Measurements from ENCODE around the gene AVL9.
"Not testable (repeated sequence)": the region's sequence is repeated elsewhere in the genome, so short reads cannot be mapped to it uniquely, and the experiment has no call there.

The AVL9 gene

DNA sequence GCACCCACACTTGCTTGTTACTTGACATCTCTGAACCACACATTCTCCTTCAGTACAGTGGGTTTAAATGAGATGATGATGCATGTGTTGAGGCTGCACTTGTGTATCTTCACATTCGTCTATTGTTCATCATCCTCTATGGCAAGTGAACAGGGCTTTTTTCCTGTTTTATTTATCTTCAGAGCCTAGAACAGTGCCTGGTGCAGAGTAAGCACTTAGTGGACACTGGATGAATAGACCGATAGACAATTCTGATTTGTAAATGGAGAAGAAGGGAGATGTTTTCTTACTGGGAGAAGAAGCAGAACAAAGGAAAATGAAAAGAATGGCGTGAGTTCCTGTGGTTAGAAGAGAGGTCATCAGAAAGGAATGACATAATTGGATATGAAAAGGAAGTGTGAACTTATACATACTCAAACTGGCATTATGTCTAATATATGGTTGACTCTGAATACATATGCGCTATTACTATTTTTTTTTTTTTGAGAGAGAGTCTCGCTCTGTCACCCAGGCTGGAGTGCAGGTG lies 99.7 kb downstream of the AVL9 start:
- Histone ChIP-seq H3K36me3 (replicated peaks) (no peaks in the 10 kb centered on the region), H3K4me3 (no peak overlapping the region), H3K4me1 (no peaks in the 10 kb centered on the region), H3K27me3 (ENCODE audit: low read depth) (no peaks in the 10 kb centered on the region), H3K9me3 (no peaks in the 10 kb centered on the region)
- in situ Hi-C loops (cut with MboI; ENCODE audit: low sequenced_read_pairs), result no loop called here
- DNase-seq (ENCODE audit: low spot score in 2 of 2), result no peak

DNA sequence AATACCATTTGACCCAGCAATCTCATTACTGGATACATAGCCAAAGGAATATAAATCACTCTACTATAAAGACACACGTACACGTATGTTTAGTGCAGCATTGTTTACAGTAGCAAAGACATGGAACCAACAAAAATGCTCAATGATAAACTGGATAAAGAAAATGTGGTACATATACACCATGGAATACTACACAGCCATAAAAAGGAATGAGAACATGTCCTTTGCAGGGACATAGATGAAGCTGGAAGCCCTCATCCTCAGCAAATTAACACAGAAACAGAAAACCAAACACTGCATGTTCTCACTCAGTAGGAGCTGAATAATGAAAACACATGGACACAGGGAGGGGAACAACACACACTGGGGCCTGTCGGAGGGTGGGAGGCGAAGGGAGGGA lies 105.9 kb downstream of the AVL9 start:
- in situ Hi-C loops (cut with MboI; ENCODE audit: low sequenced_read_pairs); H3K9me3 ChIP-seq; H3K27me3 ChIP-seq (ENCODE audit: low read depth); H3K4me1 ChIP-seq; H3K4me3 ChIP-seq; DNase-seq (ENCODE audit: low spot score in 2 of 2); H3K36me3 ChIP-seq (replicated peaks): not testable (repeated sequence)

DNA sequence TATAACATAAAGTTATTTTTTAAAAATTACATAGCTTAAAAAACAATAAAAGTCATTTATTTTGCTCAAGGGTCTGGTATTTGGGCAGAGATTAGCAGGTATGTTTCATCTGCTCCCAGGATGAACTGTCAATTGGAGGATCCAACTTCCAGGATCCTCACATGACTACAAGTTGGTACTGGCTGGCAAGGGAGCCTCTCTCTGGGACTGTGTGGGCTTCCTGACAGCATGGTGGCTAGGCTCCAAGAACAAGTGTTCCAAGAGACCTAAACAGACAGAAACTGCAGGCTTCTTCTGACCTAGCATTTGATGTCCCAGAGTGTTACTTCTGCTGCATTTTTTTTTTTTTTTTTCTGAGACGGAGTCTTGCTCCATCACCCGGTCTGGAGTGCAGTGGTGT lies 107.2 kb downstream of the AVL9 start:
- Histone ChIP-seq H3K4me3 (no peak overlapping the region), H3K27me3 (ENCODE audit: low read depth) (no peaks in the 10 kb centered on the region), H3K4me1 (no peaks in the 10 kb centered on the region), H3K36me3 (replicated peaks) (no peaks in the 10 kb centered on the region), H3K9me3 (no peaks in the 10 kb centered on the region; the same call in 1 of the 2 replicates)
- in situ Hi-C loops (cut with MboI; ENCODE audit: low sequenced_read_pairs), result no loop called here
- no peak for DNase-seq (ENCODE audit: low spot score in 2 of 2)

DNA sequence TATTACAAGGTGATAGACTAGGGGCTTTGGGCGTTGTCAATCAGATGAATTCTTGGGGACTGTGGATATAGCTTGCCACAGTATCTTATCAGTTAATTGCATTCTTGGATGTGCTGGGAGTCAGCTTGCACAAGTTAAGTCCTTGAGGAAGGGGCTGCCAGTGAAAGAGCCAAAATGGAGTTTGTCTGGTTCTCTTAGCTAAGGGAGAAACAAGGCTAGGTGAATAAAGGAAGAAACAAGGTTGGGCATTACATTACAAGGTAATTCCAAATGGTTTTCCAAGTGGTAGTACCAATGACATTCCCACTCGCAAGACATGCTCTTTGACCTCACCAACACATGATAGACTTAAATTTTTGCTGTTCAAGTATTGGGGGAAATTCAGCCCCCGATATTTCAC lies 108.2 kb downstream of the AVL9 start:
- H3K9me3 ChIP-seq; in situ Hi-C loops (cut with MboI; ENCODE audit: low sequenced_read_pairs); H3K4me3 ChIP-seq; H3K4me1 ChIP-seq; H3K27me3 ChIP-seq (ENCODE audit: low read depth); DNase-seq (ENCODE audit: low spot score in 2 of 2); H3K36me3 ChIP-seq (replicated peaks): not testable (repeated sequence)

DNA sequence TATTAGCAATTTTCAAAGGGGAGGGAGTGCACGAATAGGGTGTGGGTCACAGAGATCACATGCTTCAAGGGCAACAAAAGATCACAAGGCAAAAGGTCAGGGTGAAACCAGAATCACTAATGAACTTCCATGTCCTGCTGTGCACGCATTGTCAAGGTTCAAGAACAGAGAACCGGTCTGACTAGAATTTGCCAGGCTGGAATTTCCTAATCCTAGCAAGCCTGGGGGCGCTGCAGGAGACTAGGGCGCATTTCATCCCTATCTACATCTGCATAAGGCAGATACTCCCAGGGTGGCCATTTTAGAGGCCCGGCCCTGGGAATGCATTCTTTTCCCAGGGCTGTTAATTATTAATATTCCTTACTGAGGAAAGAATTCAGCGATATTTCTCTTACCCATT lies 108.8 kb downstream of the AVL9 start:
- in situ Hi-C loops (cut with MboI; ENCODE audit: low sequenced_read_pairs), result not testable (repeated sequence)

DNA sequence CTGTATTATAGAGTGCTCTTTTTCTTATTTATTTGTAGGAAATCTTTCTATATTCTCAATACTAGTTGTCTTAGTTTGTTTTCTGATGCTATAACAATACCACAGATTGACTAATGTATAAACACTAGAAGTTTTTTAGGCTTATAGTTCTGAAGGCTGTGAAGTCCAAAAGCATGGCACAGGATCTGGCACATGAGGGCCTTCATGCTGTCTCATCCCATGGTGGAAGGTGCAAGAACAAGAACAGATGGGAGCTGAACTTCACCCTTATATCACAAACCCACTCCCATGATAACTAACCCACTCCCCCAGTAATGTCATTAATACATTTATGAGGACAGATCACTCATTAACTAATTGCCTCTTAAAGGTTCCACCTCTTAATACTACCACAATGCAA lies 109.7 kb downstream of the AVL9 start:
- Histone ChIP-seq H3K4me1 (no peaks in the 10 kb centered on the region), H3K4me3 (no peak overlapping the region), H3K9me3 (no peaks in the 10 kb centered on the region; the same call in 1 of the 2 replicates), H3K36me3 (replicated peaks) (no peaks in the 10 kb centered on the region), H3K27me3 (ENCODE audit: low read depth) (no peaks in the 10 kb centered on the region)
- in situ Hi-C loops (cut with MboI; ENCODE audit: low sequenced_read_pairs), result no loop called here
- no peak for DNase-seq (ENCODE audit: low spot score in 2 of 2)

More for the DNA sequence above, 108.8 kb downstream of the AVL9 start:
- H3K4me3 ChIP-seq; DNase-seq (ENCODE audit: low spot score in 2 of 2); H3K36me3 ChIP-seq (replicated peaks); H3K4me1 ChIP-seq; H3K9me3 ChIP-seq; H3K27me3 ChIP-seq (ENCODE audit: low read depth): not testable (repeated sequence)

DNA sequence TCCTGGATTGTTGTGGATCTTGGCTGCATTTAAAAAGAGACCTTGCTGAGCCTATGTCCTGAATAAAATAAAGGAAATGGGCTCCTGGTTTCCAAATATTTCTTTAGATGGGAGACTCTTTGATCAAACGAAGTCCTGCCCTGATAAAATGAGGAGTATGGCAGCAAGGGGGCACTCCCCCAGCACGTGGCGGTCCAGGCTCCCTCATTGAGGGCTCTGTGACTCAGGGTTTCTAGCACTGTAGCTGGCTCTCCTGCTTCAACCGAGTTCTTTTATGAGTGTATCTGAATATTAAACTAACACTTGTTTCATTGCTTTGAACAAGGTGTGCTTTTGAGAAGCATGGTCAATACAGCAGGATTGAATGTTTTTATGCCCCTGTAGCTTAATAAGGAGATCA lies 114.2 kb downstream of the AVL9 start:
- DNase-seq (ENCODE audit: low spot score in 2 of 2), result no peak
- H3K9me3 ChIP-seq, result no peaks in the 10 kb centered on the region
- no peaks in the 10 kb centered on the region for H3K4me1 ChIP-seq
- H3K36me3 ChIP-seq (replicated peaks), result no peaks in the 10 kb centered on the region
- H3K4me3 ChIP-seq, result no peak overlapping the region
- in situ Hi-C loops (cut with MboI; ENCODE audit: low sequenced_read_pairs), result no loop called here
- H3K27me3 ChIP-seq (ENCODE audit: low read depth), result no peaks in the 10 kb centered on the region

DNA sequence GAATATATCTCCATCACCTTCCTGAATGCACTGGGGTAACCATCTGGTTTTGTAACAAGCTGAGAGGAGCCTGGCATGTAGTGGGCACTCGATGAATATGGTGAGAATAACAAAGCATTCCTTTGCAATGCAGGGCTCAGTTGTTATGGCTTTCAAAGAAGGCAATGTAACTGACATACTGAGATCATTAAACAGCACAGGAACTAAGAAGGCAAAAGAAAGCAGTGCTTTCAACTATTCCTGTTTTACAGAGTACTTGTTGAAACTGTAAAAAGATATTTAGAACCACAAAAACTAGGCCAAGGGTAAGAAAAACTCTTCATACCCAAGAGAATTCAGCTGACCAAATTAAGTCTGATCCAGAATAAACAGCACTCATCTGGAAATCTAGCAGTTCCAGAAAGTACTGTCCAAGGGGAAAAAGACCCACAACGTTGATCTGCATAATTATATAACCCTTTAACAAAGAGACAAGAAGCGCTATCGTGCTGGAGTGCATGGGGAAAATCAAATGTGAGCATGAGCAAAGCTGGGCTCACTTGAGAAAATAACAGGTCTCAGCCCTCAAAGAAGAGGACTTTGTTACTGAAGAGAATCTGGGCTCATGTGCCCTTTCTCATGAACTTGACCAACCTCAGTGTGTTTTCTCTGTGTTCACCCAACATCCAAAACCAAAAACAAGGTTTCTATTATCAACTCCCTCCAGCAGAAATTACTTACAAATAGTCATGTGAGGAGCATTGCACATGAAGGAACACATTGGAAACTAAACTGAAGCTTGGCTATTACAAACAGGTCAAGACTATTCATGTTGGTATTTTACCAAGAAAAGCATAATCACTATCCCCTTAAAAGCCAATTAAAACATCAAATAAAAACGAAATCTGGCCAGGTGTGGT lies 116.2 kb downstream of the AVL9 start:
- H3K4me1 ChIP-seq, result no peaks in the 10 kb centered on the region
- H3K36me3 ChIP-seq (replicated peaks), result no peaks in the 10 kb centered on the region
- H3K27me3 ChIP-seq (ENCODE audit: low read depth), result no peaks in the 10 kb centered on the region
- H3K4me3 ChIP-seq, result no peak overlapping the region
- in situ Hi-C loops (cut with MboI; ENCODE audit: low sequenced_read_pairs), result no loop called here
- no peaks in the 10 kb centered on the region for H3K9me3 ChIP-seq
- no peak for DNase-seq (ENCODE audit: low spot score in 2 of 2)

DNA sequence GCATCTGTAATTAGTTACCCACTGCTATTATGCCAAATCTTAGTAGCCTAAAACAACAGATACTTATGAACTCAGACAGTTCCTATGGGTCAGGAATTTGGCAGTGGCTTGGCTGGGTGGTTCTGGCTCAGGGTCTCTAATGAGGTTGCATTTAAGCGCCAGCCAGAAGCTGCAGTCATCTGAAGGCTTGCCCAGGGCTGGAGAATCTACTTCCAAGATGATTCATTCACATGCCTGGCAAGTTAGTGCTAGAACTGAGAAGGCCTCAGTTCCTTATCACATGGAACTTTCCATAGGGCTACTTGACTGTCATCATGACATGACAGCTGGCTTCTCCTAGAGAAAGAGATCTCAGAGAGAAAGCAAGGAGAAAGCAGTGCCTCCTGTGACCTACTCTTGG lies 121.3 kb downstream of the AVL9 start:
- H3K4me1 ChIP-seq, result no peaks in the 10 kb centered on the region
- in situ Hi-C loops (cut with MboI; ENCODE audit: low sequenced_read_pairs), result no loop called here
- H3K9me3 ChIP-seq, result no peaks in the 10 kb centered on the region; the same call in 1 of the 2 replicates
- H3K27me3 ChIP-seq (ENCODE audit: low read depth), result no peaks in the 10 kb centered on the region
- no peak for DNase-seq (ENCODE audit: low spot score in 2 of 2)
- no peak overlapping the region for H3K4me3 ChIP-seq
- no peaks in the 10 kb centered on the region for H3K36me3 ChIP-seq (replicated peaks)

DNA sequence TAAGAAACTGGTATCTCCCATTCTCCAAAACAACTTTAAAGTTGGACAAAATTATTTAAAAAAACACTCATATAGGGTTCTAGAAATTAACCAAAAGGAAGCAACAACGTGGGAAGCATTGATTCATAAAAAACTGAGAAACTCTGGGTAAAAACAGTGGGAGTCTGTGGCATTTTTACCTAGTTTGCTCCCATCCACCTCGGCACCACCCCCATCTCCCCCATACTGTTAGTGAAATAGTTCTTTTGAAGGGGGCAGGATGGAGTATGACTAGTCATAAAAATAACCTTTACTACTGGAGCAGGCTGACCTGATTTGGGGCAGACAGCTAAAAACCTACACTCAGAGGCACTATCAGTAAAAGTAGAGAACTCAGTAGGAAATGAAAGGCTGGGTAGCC lies 123.2 kb downstream of the AVL9 start:
- no peaks in the 10 kb centered on the region for H3K27me3 ChIP-seq (ENCODE audit: low read depth)
- no peaks in the 10 kb centered on the region; the same call in 1 of the 2 replicates for H3K9me3 ChIP-seq
- DNase-seq (ENCODE audit: low spot score in 2 of 2), result no peak
- H3K4me3 ChIP-seq, result no peak overlapping the region
- in situ Hi-C loops (cut with MboI; ENCODE audit: low sequenced_read_pairs), result no loop called here
- no peaks in the 10 kb centered on the region for H3K4me1 ChIP-seq
- no peaks in the 10 kb centered on the region for H3K36me3 ChIP-seq (replicated peaks)

DNA sequence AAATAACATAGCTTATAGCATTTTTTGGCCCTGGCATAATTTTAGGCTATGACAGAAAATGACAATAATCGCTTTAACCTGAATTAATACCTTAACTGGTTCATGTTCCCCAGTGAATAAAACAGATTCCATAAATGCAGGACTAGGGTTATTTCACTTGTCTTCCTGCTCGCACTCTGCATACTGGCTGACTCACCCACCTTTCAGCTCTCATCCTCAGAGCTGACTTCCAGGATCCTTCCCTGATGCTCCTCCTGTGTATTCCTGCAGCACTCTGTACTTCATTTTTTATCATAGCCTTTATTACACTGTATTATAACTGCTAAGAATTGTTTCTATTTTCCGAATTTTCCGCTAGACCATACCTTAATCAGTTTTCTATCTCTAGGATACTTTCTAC lies 123.7 kb downstream of the AVL9 start:
- DNase-seq (ENCODE audit: low spot score in 2 of 2), result no peak
- Histone ChIP-seq H3K4me1 (no peaks in the 10 kb centered on the region), H3K9me3 (no peaks in the 10 kb centered on the region; the same call in 1 of the 2 replicates), H3K27me3 (ENCODE audit: low read depth) (no peaks in the 10 kb centered on the region), H3K4me3 (no peak overlapping the region), H3K36me3 (replicated peaks) (no peaks in the 10 kb centered on the region)
- in situ Hi-C loops (cut with MboI; ENCODE audit: low sequenced_read_pairs), result no loop called here

DNA sequence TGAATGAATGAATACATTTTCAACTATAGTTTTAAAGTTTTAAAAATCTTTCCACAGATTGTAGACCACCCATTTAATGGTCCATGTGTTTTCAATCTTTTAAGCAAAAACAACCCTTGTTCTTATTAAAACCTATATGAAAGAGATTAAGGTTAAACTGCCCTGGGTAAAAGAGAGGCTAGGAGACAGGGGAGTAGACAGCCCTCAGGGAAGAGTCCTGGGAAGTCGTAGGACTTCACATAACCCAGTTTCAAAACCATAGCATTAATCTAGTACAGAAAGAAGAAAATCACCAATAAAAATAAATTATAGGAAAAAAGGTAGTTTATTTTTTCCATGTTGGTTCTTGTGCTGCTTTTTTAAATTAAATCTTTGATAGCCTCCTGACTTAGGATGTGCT lies 124.1 kb downstream of the AVL9 start:
- H3K4me1 ChIP-seq; in situ Hi-C loops (cut with MboI; ENCODE audit: low sequenced_read_pairs): not testable (repeated sequence)

DNA sequence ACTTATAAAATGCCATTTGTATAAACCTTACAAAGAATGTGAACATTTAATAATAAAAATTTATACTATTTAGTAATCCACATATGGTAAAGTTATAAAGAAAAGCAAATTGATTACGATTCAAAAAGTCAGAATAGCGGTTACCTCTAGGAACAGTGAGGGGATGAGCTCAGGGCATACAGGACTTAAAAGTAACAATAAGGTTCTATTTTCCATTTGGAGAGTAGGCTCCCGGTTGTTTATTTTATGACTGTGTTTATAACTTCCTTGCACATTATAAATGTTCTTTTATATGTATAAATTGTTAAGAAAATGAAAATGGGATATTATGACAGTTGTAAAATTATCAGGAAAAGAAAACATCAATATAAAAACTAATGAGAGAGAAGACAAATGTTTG lies 135.7 kb downstream of the AVL9 start:
- Histone ChIP-seq H3K9me3 (no peaks in the 10 kb centered on the region), H3K4me3 (no peak overlapping the region), H3K36me3 (replicated peaks) (no peaks in the 10 kb centered on the region), H3K27me3 (ENCODE audit: low read depth) (no peaks in the 10 kb centered on the region), H3K4me1 (no peaks in the 10 kb centered on the region)
- in situ Hi-C loops (cut with MboI; ENCODE audit: low sequenced_read_pairs), result no loop called here
- DNase-seq (ENCODE audit: low spot score in 2 of 2), result no peak

More for the DNA sequence above, 124.1 kb downstream of the AVL9 start:
- not testable (repeated sequence) for H3K27me3 ChIP-seq (ENCODE audit: low read depth); DNase-seq (ENCODE audit: low spot score in 2 of 2); H3K9me3 ChIP-seq; H3K36me3 ChIP-seq (replicated peaks); H3K4me3 ChIP-seq

DNA sequence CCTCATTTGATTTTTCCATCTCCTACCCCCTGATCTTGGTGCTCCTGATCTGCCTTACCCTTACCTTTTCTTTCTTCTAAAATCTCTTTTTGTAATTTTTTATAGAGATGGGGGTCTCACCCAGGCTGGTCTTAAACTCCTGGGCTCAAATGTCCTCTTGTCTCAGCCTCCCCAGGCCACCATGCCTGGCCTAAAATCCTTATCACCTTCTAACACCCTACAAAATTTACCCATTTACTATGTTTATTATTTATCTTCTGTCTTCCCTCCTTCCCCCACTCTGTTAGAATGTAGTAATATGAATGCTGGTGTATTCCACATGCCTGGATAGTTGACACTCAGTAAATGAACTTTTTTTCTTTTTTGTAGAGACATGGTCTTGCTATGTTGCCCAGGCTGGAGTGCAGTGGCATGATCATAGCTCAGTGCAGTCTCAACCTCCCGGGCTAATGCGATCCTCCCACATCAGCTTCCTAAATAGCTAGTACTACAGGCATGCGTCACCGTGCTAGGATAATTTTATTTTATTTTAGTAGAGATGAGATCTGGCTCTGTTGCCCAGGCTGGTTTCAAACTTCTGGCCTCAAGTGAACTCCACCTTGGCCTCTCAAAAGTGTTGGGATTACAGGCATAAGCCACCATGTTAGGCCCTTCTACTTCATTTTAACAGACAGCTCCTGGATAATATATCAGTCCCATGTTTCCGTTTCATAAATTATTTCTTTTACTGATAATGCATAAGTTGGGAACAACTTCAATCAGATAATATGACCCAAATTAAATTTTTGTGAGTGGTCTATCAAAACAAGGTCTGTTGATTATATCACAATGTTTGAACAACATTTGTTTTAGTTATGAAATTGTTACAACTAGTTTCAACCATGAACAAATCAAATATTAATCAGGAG lies 136.6 kb downstream of the AVL9 start:
- H3K27me3 ChIP-seq (ENCODE audit: low read depth); DNase-seq (ENCODE audit: low spot score in 2 of 2); in situ Hi-C loops (cut with MboI; ENCODE audit: low sequenced_read_pairs); H3K36me3 ChIP-seq (replicated peaks); H3K9me3 ChIP-seq; H3K4me1 ChIP-seq; H3K4me3 ChIP-seq: not testable (repeated sequence)
